ENCODE data around the gene FKBP2. TPM values are rescaled to one million over a fixed set of nuclear protein-coding genes. Genes with fewer than 3 reads are reported as not detected.

The FKBP2 gene
- total and polyA plus RNA-seq, 2 of the 13 experiments (the other 11 are each of a cell fraction or from before 2014, with no cell fraction given): 30.1 to 53.3 TPM

GRCh38 chr11:64269540-64270220 lies 28.8 kb downstream of the FKBP2 start (continued):
- TF ChIP-seq, protein P1, sequence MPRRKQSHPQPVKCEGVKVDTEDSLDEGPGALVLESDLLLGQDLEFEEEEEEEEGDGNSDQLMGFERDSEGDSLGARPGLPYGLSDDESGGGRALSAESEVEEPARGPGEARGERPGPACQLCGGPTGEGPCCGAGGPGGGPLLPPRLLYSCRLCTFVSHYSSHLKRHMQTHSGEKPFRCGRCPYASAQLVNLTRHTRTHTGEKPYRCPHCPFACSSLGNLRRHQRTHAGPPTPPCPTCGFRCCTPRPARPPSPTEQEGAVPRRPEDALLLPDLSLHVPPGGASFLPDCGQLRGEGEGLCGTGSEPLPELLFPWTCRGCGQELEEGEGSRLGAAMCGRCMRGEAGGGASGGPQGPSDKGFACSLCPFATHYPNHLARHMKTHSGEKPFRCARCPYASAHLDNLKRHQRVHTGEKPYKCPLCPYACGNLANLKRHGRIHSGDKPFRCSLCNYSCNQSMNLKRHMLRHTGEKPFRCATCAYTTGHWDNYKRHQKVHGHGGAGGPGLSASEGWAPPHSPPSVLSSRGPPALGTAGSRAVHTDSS (CRISPR knock-in tag; conservative IDR thresholded peaks at IDR 0.05): no peak
- TF ChIP-seq ZNF841 (CRISPR knock-in tag; IDR thresholded peaks at IDR 0.05; ENCODE audit: borderline replicate concordance) (no peak), KLF9 (CRISPR knock-in tag; IDR thresholded peaks at IDR 0.05; ENCODE audit: low read depth) (0 out of 2 replicates have a peak, but pooled peaks have one; percentile 68), ELF1 (CRISPR knock-in tag; IDR thresholded peaks at IDR 0.05) (peak; percentile 100), ARNTL (CRISPR knock-in tag; IDR thresholded peaks at IDR 0.05) (no peak), MIXL1 (CRISPR knock-in tag; IDR thresholded peaks at IDR 0.05) (0 out of 2 replicates have a peak, but pooled peaks have one; percentile 40), HNF1A (IDR thresholded peaks at IDR 0.05; ENCODE audit: low read depth) (peak; percentile 38; the same call in 1 of the 2 replicates), HNF1A (CRISPR knock-in tag; IDR thresholded peaks at IDR 0.05; ENCODE audit: borderline replicate concordance) (no peak; the same call in 1 of the 2 replicates), HMG20B (CRISPR knock-in tag; conservative IDR thresholded peaks at IDR 0.05) (peak; percentile 12; the same call in 1 of the 2 replicates), ZHX2 (IDR thresholded peaks at IDR 0.05; ENCODE audit: low read depth) (peak; percentile 97), ZHX2 (CRISPR knock-in tag; IDR thresholded peaks at IDR 0.05; ENCODE audit: borderline replicate concordance) (no peak; the same call in 1 of the 2 replicates), ZNF75D (CRISPR knock-in tag; IDR thresholded peaks at IDR 0.05; ENCODE audit: borderline replicate concordance) (no peak), NFATC3 (CRISPR knock-in tag; IDR thresholded peaks at IDR 0.05) (no peak), ZNF282 (IDR thresholded peaks at IDR 0.05; ENCODE audit: partially characterized antibody) (no peak), FOXK1 (CRISPR knock-in tag; IDR thresholded peaks at IDR 0.05; ENCODE audit: borderline replicate concordance, low read depth) (peak; percentile 89; the same call in 1 of the 2 replicates)
- TF ChIP-seq, protein P2, sequence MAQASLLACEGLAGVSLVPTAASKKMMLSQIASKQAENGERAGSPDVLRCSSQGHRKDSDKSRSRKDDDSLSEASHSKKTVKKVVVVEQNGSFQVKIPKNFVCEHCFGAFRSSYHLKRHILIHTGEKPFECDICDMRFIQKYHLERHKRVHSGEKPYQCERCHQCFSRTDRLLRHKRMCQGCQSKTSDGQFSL (CRISPR knock-in tag; IDR thresholded peaks at IDR 0.05): no peak
- TF ChIP-seq, protein P3, sequence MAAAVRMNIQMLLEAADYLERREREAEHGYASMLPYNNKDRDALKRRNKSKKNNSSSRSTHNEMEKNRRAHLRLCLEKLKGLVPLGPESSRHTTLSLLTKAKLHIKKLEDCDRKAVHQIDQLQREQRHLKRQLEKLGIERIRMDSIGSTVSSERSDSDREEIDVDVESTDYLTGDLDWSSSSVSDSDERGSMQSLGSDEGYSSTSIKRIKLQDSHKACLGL (CRISPR knock-in tag; IDR thresholded peaks at IDR 0.05): no peak; the same call in 1 of the 2 replicates

Measured in HepG2 (cell line).